GM13977 (cell line): ENCODE data around the gene CALHM3.
A peak's percentile ranks its signal among the peaks of the same experiment; 100 is the strongest.
"Not testable (repeated sequence)": the region's sequence is repeated elsewhere in the genome, so short reads cannot be mapped to it uniquely, and the experiment has no call there.

Source experiments
- DNase-seq: peaks from one replicate; pipeline ENCODE4 v3.0.0; 2012; ENCODE audit warnings: low spot score
- CTCF ChIP-seq: IDR thresholded peaks from 2 replicates; pipeline ENCODE4 v1.5.1; 2012; ENCODE audit warnings: mild to moderate bottlenecking, control low read depth; ENCODE audit not compliant: insufficient read depth; ENCODE audit errors: extremely low read depth, missing control alignments
- in situ Hi-C: fragments of 300-500 bp; cut with MboI; formaldehyde crosslinking; loops from one replicate; pipeline ENCODE4 v1.12.0; 2022; ENCODE audit warnings: low sequenced_read_pairs, low pct_unique_long_range_greater_than_20kb, mixed read lengths, inconsistent platforms; ENCODE audit not compliant: unreplicated experiment

CALHM3 gene

DNA sequence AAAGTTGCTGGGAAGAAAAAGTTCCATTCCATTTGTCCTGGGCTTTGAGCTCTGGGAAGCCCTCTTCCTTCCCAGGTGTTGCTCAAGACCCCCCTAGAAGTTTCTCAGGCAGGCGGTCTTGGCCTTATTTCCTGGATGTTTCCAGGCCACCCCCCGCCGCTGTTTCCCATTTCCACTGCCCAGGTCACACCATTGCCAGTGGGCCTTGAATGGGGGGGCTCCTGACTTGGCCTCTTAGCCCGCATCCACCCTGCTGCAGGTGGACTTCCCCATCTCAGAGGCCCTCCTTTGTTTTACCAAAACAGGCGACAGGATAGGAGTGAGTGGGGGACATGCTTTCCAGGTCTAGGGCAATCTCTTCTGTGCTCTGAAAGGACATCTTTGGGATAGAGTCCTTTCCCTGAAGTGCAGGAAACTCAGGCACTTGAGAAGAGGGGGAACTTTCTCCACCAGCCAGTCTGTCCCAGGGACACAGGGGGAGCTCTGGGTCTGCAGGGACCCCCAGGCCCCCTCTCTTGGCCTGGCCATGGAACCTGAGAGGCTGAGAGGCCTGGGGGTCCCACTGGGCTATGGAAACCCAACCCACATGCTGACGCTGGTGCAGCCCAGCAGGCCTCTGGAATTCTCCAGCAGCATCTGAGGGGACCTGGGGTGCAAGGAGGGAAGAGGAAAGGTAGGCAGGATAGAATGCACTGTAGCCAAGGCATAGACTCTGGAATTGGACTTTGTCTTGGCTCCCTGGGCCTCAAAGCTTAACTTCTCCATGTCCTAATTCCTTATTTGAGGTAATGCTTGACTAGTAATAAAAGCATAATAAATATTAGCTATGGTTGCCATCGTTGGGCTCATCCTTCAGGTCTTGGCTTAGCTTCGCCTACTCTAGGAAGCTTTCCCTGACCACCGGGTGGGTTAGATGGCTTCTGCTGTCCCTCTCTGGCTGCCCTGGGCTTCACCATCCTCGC, 32.0 kb upstream of the CALHM3 start:
- no peak for DNase-seq
- in situ Hi-C loops, result no loop called here
- TF ChIP-seq CTCF, result no peak

- in situ Hi-C loops, result no loop called here
- no peak for TF ChIP-seq CTCF
Observed at GRCh38 chr10:103510046-103510685, 31.1 kb upstream of the CALHM3 start.

GRCh38 chr10:103507235-103508191, 28.5 kb upstream of the CALHM3 start:
- TF ChIP-seq CTCF, result peak; percentile 27
- in situ Hi-C loops, result no loop called here
- no peak for DNase-seq

More at GRCh38 chr10:103510046-103510685, 31.1 kb upstream of the CALHM3 start:
- no peak for DNase-seq

DNA sequence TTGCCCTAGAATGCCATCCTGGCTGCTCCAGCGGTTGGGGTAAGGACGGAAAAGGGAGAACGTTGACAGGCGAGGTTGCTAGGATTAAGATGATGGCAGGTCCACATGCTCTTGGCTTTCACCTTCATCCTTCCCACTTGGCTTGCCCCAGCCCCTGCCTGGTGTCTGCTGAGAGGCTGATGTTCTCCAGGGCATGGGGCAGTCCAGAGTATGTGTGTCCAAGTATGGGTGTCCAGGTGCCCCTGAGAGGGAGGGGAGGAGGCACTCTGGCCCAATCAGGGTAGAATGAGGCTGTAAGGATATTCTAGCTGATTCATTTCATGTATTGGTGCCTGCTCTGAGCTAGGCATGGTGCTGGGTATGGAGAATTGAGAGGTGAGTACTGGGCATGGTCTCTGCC, 27.0 kb upstream of the CALHM3 start:
- no peak for TF ChIP-seq CTCF
- in situ Hi-C loops, result no loop called here
- no peak for DNase-seq

DNA sequence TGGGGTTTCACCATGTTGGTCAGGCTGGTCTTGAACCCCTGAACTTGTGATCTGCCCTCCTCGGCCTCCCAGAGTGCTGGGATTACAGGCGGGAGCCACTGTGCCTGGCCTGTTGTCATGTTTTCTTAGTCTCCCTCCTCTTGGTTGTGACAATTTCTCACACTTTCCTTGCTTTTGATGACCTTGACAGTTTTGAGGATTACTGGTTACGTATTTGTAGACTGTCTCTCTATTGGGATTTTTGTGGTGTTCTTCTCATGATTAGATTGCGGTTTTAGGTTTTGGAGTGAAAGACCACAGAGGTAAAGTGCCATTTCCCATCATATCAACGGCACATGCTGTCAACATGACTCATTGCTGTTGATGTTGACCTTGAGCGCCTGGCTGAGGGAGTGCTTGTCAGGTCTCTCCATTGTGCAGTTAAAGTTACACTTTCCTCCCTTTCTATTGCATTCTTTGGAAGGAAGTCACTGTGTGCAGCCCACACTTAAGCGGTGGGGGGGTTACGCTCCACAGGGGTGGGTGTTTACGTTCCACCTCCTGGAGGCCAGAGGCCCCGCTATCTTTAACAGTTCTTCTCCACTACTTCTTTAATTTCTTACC, 25.2 kb upstream of the CALHM3 start:
- DNase-seq, result peak; percentile 50
- no peak for TF ChIP-seq CTCF
- in situ Hi-C loops, result no loop called here

DNA sequence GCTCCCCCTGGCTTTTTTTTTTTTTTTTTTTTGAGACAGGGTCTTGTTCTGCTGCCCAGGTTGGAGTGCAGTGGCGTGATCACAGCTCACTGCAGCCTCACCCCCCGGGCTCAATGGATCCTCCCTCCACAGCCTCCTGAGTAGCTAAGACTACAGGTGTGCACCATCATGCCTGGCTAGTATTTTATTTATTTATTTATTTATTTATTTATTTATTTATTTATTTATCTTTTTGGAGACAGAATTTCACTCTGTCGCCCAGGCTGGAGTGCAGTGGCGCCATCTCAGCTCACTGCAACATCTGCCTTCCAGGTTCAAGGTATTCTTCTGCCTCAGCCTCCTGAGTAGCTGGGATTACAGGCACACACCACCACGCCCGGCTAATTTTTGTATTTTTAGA, 24.7 kb upstream of the CALHM3 start:
- in situ Hi-C loops, result not testable (repeated sequence)

More for the DNA sequence above, 24.7 kb upstream of the CALHM3 start:
- DNase-seq, result not testable (repeated sequence)
